AG04450 (cell line): Measurements from ENCODE around the gene CHST9. TPM values are rescaled to one million over a fixed set of nuclear protein-coding genes. Genes with fewer than 3 reads are reported as not detected.

Source experiments
- CTCF ChIA-PET: fragments of 300-600, 350-600 bp; formaldehyde crosslinking; extraction: SDS; loops from one replicate; lab custom pipeline; 2022; ENCODE audit warnings: antibody characterized with exemption, inconsistent platforms; lab: Charles Lee
- POLR2A ChIA-PET: fragments of 350-600 bp; formaldehyde crosslinking; extraction: SDS; loops from one replicate; lab custom pipeline; 2021; ENCODE audit warnings: antibody characterized with exemption, inconsistent platforms; lab: Yijun Ruan, JAX
- DNase-seq: peaks from one replicate; pipeline ENCODE4 v3.0.0-alpha.2; 2011; ENCODE audit warnings: low read depth, low spot score
- H3K27ac ChIP-seq: one replicate; pipeline ENCODE4 v1.5.1; 2012; ENCODE audit warnings: low read depth, low read length, control low read depth
- H3K27me3 ChIP-seq: one replicate; pipeline ENCODE4 v1.6.0; 2012; ENCODE audit warnings: low read length; ENCODE audit not compliant: control insufficient read depth, insufficient read depth
- H3K4me3 ChIP-seq: 2 replicates; pipeline ENCODE4 v1.5.1; 2011; ENCODE audit warnings: mild to moderate bottlenecking, low read depth, low read length, control low read depth
- H3K9me3 ChIP-seq: 2 replicates; pipeline ENCODE4 v1.5.1; 2012; ENCODE audit warnings: low read length; ENCODE audit not compliant: control insufficient read depth, insufficient read depth
- CTCF ChIP-seq: IDR thresholded peaks from 2 replicates; pipeline ENCODE4 v1.5.1; 2011; ENCODE audit warnings: low read depth, low read length, control low read depth, inconsistent platforms
- polyA plus RNA-seq: library from polyadenylated mRNA; depleted of rRNA; stranded (reverse); fragments of >200 nt; gene quantifications from 2 replicates; pipeline ENCODE4 v1.2.3, GENCODE V29; 2011

The CHST9 gene
- polyA plus RNA-seq, 1 experiment = not detected

DNA sequence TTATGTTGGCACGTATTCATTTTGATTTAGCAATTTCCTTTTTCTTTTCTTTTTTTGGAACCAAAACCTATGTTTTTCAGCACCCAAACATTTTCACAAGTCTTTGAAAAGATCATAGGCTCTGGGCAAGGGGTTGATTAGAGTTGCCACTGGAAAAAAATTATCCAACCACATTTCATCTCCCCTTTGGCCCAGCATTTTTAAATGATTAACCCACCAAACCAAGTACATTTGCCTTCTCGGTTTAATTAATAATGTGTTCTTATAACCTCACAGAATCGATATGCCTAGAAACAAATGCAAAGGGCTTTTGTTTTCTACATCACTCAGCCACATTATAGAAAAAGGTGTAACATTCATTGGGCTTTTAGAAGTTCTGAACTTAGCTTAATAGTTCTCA is 66.1 kb downstream of the CHST9 start:
- no peak overlapping the region for H3K4me3 ChIP-seq
- peaks cover 6% of the 10 kb centered on the region; the same call in 1 of the 2 replicates for H3K9me3 ChIP-seq
- H3K27ac ChIP-seq = no peak overlapping the region
- no peak for TF ChIP-seq CTCF
- POLR2A ChIA-PET = no interaction called here
- DNase-seq = no peak
- no peaks in the 10 kb centered on the region for H3K27me3 ChIP-seq
- CTCF ChIA-PET = no interaction called here

DNA sequence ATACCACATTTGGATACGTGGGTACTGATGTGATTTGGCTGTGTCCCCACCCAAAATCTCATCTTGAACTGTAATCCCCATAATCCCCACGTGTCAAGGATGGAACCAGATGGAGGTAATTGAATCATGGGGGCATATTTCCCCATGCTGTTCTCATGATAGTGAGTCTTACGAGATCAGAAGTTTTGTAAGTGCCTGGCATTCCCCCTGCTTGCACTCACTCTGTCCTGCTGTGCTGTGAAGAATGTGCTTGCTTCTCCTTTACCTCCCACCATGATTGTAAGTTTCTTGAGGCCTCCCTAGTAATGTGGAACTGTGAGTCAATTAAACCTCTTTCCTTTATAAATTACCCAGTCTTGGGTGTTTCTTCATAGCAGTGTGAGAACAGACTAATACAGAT is 70.3 kb downstream of the CHST9 start:
- Histone ChIP-seq H3K4me3 (no peak overlapping the region), H3K27me3 (no peaks in the 10 kb centered on the region), H3K9me3 (peaks cover 10% of the 10 kb centered on the region; the same call in 1 of the 2 replicates), H3K27ac (no peak overlapping the region)
- TF ChIP-seq CTCF = no peak
- CTCF ChIA-PET = no interaction called here
- POLR2A ChIA-PET = no interaction called here
- DNase-seq = no peak

- Histone ChIP-seq H3K9me3 (peaks cover 8% of the 10 kb centered on the region; the same call in 1 of the 2 replicates), H3K27ac (no peak overlapping the region), H3K4me3 (no peak overlapping the region), H3K27me3 (no peaks in the 10 kb centered on the region)
- no peak for TF ChIP-seq CTCF
- CTCF ChIA-PET = no interaction called here
- DNase-seq = no peak
- POLR2A ChIA-PET = no interaction called here
These were observed 71.8 kb downstream of the CHST9 start for GRCh38 chr18:27113358-27113757.

GRCh38 chr18:27110319-27110718 is 74.8 kb downstream of the CHST9 start:
- Histone ChIP-seq H3K27ac (no peak overlapping the region), H3K9me3 (peaks cover 8% of the 10 kb centered on the region; the same call in 1 of the 2 replicates), H3K27me3 (no peaks in the 10 kb centered on the region), H3K4me3 (no peak overlapping the region)
- DNase-seq = no peak
- CTCF ChIA-PET = no interaction called here
- POLR2A ChIA-PET = no interaction called here
- TF ChIP-seq CTCF = no peak

DNA sequence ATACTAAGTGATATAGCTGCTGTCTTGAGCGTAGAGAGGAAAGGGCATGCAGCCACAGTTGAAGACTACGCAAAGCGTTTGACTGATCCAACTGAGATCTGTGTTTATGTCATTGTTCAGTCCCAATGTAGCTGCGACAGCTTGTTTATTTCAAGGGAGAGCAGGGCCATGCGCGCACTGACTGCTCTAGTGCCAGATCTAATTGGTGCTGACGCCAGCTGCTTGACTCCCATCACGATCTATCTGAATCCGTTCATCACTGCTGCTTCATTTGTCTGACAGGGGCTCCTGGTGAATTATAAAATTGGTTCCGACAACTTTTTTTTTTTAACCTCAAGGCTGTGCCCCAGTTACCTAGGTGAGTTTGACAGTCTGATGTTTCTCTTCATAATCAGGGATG is 75.7 kb downstream of the CHST9 start:
- Histone ChIP-seq H3K4me3 (no peak overlapping the region), H3K27ac (no peak overlapping the region), H3K27me3 (no peaks in the 10 kb centered on the region), H3K9me3 (peaks cover 8% of the 10 kb centered on the region; the same call in 1 of the 2 replicates)
- CTCF ChIA-PET = no interaction called here
- DNase-seq = no peak
- POLR2A ChIA-PET = no interaction called here
- no peak for TF ChIP-seq CTCF
